Effector memory CD4-positive, alpha-beta T cell (primary cell): ENCODE results near the gene PKHD1.

Experiments
- DNase-seq, 3 donors: peaks; one replicate each; pipeline ENCODE4 v3.0.0-alpha.2; 2020
- H3K27ac ChIP-seq: 2 replicates; pipeline ENCODE4 v1.7.0; 2013; ENCODE audit warnings: mild to moderate bottlenecking, low read length, moderate library complexity; ENCODE audit not compliant: insufficient read depth, poor library complexity, severe bottlenecking
- H3K27me3 ChIP-seq: replicated peaks from 2 replicates; pipeline ENCODE4 v1.7.0; 2013; ENCODE audit warnings: mild to moderate bottlenecking, low read length; ENCODE audit not compliant: insufficient read depth, control insufficient read depth, poor library complexity, severe bottlenecking
- H3K36me3 ChIP-seq: 2 replicates; pipeline ENCODE4 v1.7.0; 2013; ENCODE audit warnings: mild to moderate bottlenecking, low read length, moderate library complexity; ENCODE audit not compliant: control insufficient read depth, insufficient read depth
- H3K4me1 ChIP-seq: 2 replicates; pipeline ENCODE4 v1.7.0; 2013; ENCODE audit warnings: low read length, mild to moderate bottlenecking; ENCODE audit not compliant: control insufficient read depth, insufficient read depth, poor library complexity, severe bottlenecking
- H3K4me3 ChIP-seq: 2 replicates; pipeline ENCODE4 v1.7.0; 2013; ENCODE audit warnings: low read length, low read depth, mild to moderate bottlenecking; ENCODE audit not compliant: insufficient read depth, poor library complexity, severe bottlenecking
- H3K9me3 ChIP-seq: 2 replicates; pipeline ENCODE4 v1.7.0; 2013; ENCODE audit warnings: mild to moderate bottlenecking, low read length, moderate library complexity; ENCODE audit not compliant: control insufficient read depth

PKHD1 gene

DNA sequence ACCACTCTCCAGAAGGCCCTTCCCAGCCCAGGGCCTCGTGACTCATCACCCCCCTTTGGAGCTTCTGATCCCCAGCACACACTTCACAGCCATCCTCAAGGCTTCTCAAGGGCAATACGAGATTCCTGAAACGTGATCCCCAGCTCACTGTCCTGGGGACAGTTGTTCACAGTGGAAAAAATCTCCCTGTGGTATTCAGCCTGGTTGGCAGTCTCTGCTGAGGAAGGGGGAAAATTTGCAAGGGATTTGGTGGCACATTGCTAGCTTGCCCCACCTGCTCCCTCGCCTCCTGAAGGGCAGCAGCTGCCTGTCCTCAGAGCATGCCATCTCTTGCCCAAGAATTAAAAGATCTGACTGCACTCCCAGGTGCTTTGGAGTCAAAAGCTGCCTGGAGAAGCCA is 20.7 kb upstream of the PKHD1 start:
- no peak for DNase-seq
- Histone ChIP-seq H3K36me3 (no peaks in the 10 kb centered on the region), H3K4me3 (no peak overlapping the region), H3K27me3 (no peaks in the 10 kb centered on the region), H3K9me3 (no peaks in the 10 kb centered on the region), H3K4me1 (no peaks in the 10 kb centered on the region), H3K27ac (no peak overlapping the region)

DNA sequence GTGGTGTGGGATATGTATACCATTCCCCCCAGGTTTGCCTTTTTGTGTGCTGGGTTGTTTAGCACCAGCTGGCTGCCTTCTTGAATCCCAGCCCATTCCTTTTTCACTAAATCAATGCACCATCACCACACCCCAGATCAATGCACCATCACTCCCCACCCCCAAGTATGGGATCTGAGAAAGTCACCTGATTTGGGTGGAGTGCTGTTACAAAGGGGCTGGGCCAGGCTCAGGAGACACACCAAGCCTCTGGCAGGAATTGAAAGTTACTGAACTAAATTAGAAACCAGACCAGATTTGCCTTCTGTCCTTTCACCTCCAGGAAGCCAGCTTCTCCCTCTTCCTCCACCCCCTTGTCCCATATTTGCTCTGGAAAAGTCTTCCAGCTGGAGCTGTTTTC is 19.6 kb upstream of the PKHD1 start:
- Histone ChIP-seq H3K27me3 (no peaks in the 10 kb centered on the region), H3K9me3 (no peaks in the 10 kb centered on the region), H3K27ac (no peak overlapping the region), H3K36me3 (no peaks in the 10 kb centered on the region), H3K4me3 (no peak overlapping the region), H3K4me1 (no peaks in the 10 kb centered on the region)
- DNase-seq = no peak

- Histone ChIP-seq H3K4me1 (no peaks in the 10 kb centered on the region), H3K27me3 (no peaks in the 10 kb centered on the region), H3K27ac (no peak overlapping the region), H3K4me3 (no peak overlapping the region), H3K9me3 (no peaks in the 10 kb centered on the region), H3K36me3 (no peaks in the 10 kb centered on the region)
- no peak for DNase-seq
Measured at GRCh38 chr6:52104979-52105378, 17.6 kb upstream of the PKHD1 start.

DNA sequence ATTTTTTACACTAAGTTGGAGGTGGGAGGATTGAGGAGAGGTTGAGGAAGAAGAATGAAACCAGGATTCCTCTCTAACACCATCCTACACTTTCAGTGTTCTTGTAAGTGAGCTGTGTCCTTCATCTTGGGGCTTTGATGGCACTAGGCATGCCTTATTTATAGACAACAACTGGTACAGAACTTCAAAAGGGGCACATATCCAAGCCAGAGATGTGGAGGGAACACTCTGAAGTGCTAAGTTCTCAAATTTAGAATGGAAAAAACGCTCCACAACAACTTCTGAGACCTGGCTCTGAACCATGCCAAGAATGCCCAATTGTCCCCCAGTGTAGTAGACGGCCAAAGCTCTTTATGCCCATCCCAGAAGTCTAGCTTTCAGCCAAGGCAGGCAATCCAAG is 16.2 kb upstream of the PKHD1 start:
- H3K4me3 ChIP-seq = no peak overlapping the region
- no peaks in the 10 kb centered on the region for H3K4me1 ChIP-seq
- no peaks in the 10 kb centered on the region for H3K27me3 ChIP-seq
- H3K27ac ChIP-seq = no peak overlapping the region
- DNase-seq = no peak
- no peaks in the 10 kb centered on the region for H3K36me3 ChIP-seq
- no peaks in the 10 kb centered on the region for H3K9me3 ChIP-seq

GRCh38 chr6:52102405-52102804 is 15.0 kb upstream of the PKHD1 start:
- Histone ChIP-seq H3K4me1 (no peaks in the 10 kb centered on the region), H3K9me3 (no peaks in the 10 kb centered on the region), H3K36me3 (no peaks in the 10 kb centered on the region), H3K4me3 (no peak overlapping the region), H3K27ac (no peak overlapping the region), H3K27me3 (no peaks in the 10 kb centered on the region)
- no peak for DNase-seq

GRCh38 chr6:52098721-52099120 is 11.3 kb upstream of the PKHD1 start:
- Histone ChIP-seq H3K27ac (no peak overlapping the region), H3K9me3 (no peaks in the 10 kb centered on the region)
- no peak for DNase-seq

GRCh38 chr6:52089758-52090348 is 2.4 kb upstream of the PKHD1 start:
- no peaks in the 10 kb centered on the region for H3K9me3 ChIP-seq
- H3K27ac ChIP-seq = no peak overlapping the region
- H3K4me1 ChIP-seq = no peaks in the 10 kb centered on the region
- H3K4me3 ChIP-seq = no peak overlapping the region
- DNase-seq = no peak
- H3K27me3 ChIP-seq = no peaks in the 10 kb centered on the region
- H3K36me3 ChIP-seq = no peaks in the 10 kb centered on the region

More at GRCh38 chr6:52098721-52099120, 11.3 kb upstream of the PKHD1 start:
- no peaks in the 10 kb centered on the region for H3K36me3 ChIP-seq
- H3K27me3 ChIP-seq = no peaks in the 10 kb centered on the region
- no peak overlapping the region for H3K4me3 ChIP-seq
- H3K4me1 ChIP-seq = no peaks in the 10 kb centered on the region

- H3K4me3 ChIP-seq = no peak overlapping the region
- no peak overlapping the region for H3K27ac ChIP-seq
- no peaks in the 10 kb centered on the region for H3K27me3 ChIP-seq
- H3K9me3 ChIP-seq = no peaks in the 10 kb centered on the region
- no peak for DNase-seq
- no peaks in the 10 kb centered on the region for H3K4me1 ChIP-seq
- no peaks in the 10 kb centered on the region for H3K36me3 ChIP-seq
Measured at GRCh38 chr6:52086741-52087140, 672 bp downstream of the PKHD1 start.

DNA sequence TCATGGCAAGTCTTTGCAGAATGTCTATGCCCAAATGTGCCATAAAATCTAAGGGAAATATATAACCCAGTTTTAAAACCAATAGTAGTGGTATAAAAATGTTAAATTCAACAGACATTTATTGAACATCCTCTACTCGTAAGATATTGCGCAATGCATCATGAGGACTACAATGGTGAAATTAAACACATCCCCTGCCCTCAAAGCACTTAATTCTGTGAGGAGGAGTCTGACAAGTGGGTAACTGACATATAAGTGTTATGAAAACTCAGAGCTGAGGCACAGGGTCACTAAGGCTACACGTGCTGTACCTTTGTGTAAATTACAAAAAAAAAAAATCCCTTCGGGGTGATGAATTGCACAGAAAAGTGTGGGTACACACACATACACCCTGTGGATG is 6.2 kb downstream of the PKHD1 start:
- Histone ChIP-seq H3K27me3 (no peaks in the 10 kb centered on the region), H3K36me3 (no peaks in the 10 kb centered on the region), H3K9me3 (no peaks in the 10 kb centered on the region), H3K4me3 (no peak overlapping the region), H3K4me1 (no peaks in the 10 kb centered on the region), H3K27ac (no peak overlapping the region)
- DNase-seq = no peak

DNA sequence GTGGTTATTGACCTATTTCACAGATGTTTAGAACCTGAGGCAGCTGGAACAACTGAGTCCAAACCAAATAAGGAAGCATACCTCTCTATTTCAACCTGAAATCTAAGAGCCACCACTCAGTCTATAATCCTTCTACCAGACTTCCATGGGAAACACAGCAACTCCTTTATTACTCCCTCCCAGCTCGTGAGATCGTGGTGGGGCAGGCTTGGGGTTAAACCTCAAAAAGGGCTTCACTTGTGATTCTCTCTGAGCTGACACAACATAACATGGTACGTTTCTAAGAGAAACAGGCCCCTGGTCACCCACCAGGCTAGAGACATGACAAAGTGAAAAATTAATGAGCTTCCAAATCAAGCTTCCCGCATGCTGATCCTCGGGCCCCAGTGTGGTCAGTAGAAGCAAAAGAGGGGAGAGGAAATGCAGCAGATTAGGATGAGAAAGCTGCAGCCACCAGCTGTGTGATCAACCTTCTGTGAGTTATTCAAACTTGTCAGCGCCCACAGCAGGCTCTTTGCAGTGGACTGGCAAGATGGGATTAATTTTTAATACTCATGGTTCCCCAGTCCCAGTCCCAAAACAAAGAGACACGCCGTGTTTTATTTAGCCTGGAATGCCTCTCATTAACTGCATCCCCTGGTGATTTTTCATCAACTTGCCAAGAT is 9.3 kb downstream of the PKHD1 start:
- H3K9me3 ChIP-seq = no peaks in the 10 kb centered on the region
- no peak for DNase-seq
- no peak overlapping the region for H3K4me3 ChIP-seq
- no peaks in the 10 kb centered on the region for H3K4me1 ChIP-seq
- H3K27me3 ChIP-seq = no peaks in the 10 kb centered on the region
- H3K36me3 ChIP-seq = no peaks in the 10 kb centered on the region
- H3K27ac ChIP-seq = no peak overlapping the region
